Measurements from ENCODE around the gene QKI.
A peak's percentile ranks its signal among the peaks of the same experiment; 100 is the strongest.
"Not testable (repeated sequence)": the region's sequence is repeated elsewhere in the genome, so short reads cannot be mapped to it uniquely, and the experiment has no call there.

QKI gene

GRCh38 chr6:163415620-163416556, 1.4 kb downstream of the QKI start:
- DNase-seq, result peak; percentile 64

- DNase-seq, result peak; percentile 88
These were observed 2.2 kb downstream of the QKI start for GRCh38 chr6:163416557-163417253.

GRCh38 chr6:163417595-163417994, 3.1 kb downstream of the QKI start:
- no peak for DNase-seq

- no peak for DNase-seq
These were observed 4.0 kb downstream of the QKI start for GRCh38 chr6:163418311-163419029.

- peak; percentile 44 for DNase-seq
These were observed 5.1 kb downstream of the QKI start for GRCh38 chr6:163419413-163420288.

- no peak for DNase-seq
These were observed 5.7 kb downstream of the QKI start for GRCh38 chr6:163420289-163420614.

- DNase-seq, result no peak
These were observed 8.0 kb downstream of the QKI start for GRCh38 chr6:163422550-163422949.

GRCh38 chr6:163423696-163424095, 9.2 kb downstream of the QKI start:
- DNase-seq, result peak; percentile 28

- peak; percentile 78 for DNase-seq
These were observed 13.2 kb downstream of the QKI start for GRCh38 chr6:163427498-163428254.

- no peak for DNase-seq
These were observed 13.9 kb downstream of the QKI start for GRCh38 chr6:163428373-163428772.

- DNase-seq, result no peak
These were observed 15.4 kb downstream of the QKI start for GRCh38 chr6:163429858-163430448.

GRCh38 chr6:163432300-163432699, 17.8 kb downstream of the QKI start:
- no peak for DNase-seq

- not testable (repeated sequence) for DNase-seq
These were observed 19.0 kb downstream of the QKI start for GRCh38 chr6:163433486-163433885.

- no peak for DNase-seq
These were observed 20.5 kb downstream of the QKI start for GRCh38 chr6:163435023-163435422.

- no peak for DNase-seq
These were observed 22.3 kb downstream of the QKI start for GRCh38 chr6:163436843-163437242.

GRCh38 chr6:163437466-163437865, 22.9 kb downstream of the QKI start:
- no peak for DNase-seq

GRCh38 chr6:163438298-163438939, 23.9 kb downstream of the QKI start:
- DNase-seq, result no peak

GRCh38 chr6:163438940-163439335, 24.4 kb downstream of the QKI start:
- DNase-seq, result no peak

- DNase-seq, result not testable (repeated sequence)
These were observed 24.9 kb downstream of the QKI start for GRCh38 chr6:163439390-163439789.

GRCh38 chr6:163439997-163440396, 25.5 kb downstream of the QKI start:
- DNase-seq, result no peak

- no peak for DNase-seq
These were observed 27.8 kb downstream of the QKI start for GRCh38 chr6:163442336-163442735.
